HCT116 (cell line): ENCODE measurements around the gene PTPN13.

Source experiments
- EZH2 ChIP-seq: fragments of 200-600 bp; sonication (generic); IDR thresholded peaks from 2 replicates; pipeline ENCODE4 v1.6.1; 2017; ENCODE audit warnings: antibody characterized with exemption, mixed run types
- EZH2phosphoT487 ChIP-seq: fragments of 200-600 bp; IDR thresholded peaks from 2 replicates; pipeline ENCODE4 v1.6.1; 2018; ENCODE audit warnings: antibody characterized with exemption, borderline replicate concordance
- POLR2A ChIP-seq: IDR thresholded peaks from 2 replicates; pipeline ENCODE4 v1.7.0; 2011; ENCODE audit warnings: borderline replicate concordance; ENCODE audit not compliant: insufficient read depth, insufficient read length; ENCODE audit errors: extremely low read depth
- POLR2AphosphoS5 ChIP-seq: IDR thresholded peaks from 2 replicates; pipeline ENCODE4 v1.6.1; 2011; ENCODE audit warnings: mild to moderate bottlenecking, low read depth, low read length, moderate library complexity
- RAD21 ChIP-seq: IDR thresholded peaks from 2 replicates; pipeline ENCODE4 v1.6.1; 2012; ENCODE audit warnings: low read depth, mild to moderate bottlenecking

DNA sequence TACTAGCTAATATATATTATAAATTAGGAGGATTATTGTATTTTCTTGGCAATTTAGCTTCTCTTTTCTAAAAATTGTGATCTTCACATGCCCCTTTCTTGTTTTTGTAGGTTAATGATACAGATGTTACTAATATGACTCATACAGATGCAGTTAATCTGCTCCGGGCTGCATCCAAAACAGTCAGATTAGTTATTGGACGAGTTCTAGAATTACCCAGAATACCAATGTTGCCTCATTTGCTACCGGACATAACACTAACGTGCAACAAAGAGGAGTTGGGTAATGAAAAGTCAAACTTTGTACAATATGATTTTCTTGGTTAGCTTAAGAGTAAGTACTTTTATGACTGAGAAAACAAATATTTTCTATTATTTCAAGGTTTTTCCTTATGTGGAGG is 180.9 kb downstream of the PTPN13 start:
- TF ChIP-seq EZH2phosphoT487 (no peak), POLR2A (no peak), EZH2 (no peak), POLR2AphosphoS5 (no peak), RAD21 (no peak)
